Right lobe of liver (tissue), 4 donors: ENCODE measurements around the gene DSG2.

Experiments
- POLR2A ChIP-seq: fragments of 450-650 bp; IDR thresholded peaks from one replicate; pipeline ENCODE4 v1.6.1; 2017; ENCODE audit warnings: antibody characterized with exemption, mild to moderate bottlenecking
- TF ChIP-seq, protein P1 (sequence below), 4 donors: fragments of 200-600 bp in 3 of 4; fragments of 450-650 bp in 1 of 4; IDR thresholded peaks; one replicate each; pipeline versions ENCODE4 v1.5.1 to v1.8.0; 2016 to 2022; ENCODE audit warnings: antibody characterized with exemption in 4 of 4, mild to moderate bottlenecking in 2 of 4
- donor health status: DM: no; HTN: no; CAD: no.
- donor health status: DM: no; HTN: no; CAD: no.
- donor health status: DM: no; HTN: yes; CAD: no.

DNA sequence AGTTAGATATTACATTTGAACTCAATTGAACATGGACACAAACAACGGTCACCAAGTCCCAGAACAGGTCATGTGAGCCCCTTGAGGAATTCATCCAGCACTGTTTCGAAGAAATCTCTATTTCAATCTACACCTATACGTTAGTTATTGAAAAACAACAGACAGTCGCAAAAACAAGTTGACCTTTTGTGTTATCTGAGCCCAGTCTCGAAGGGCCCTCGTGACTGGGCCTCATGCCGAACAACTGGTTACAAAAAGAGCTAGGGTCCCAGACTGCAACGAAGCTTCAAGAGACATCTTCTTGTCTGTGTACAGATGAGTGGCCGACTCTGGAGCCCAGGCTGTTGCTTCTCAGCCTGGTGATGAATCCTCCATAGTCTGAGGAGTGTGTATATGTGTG is 5.3 kb upstream of the DSG2 start:
- TF ChIP-seq, protein P1, sequence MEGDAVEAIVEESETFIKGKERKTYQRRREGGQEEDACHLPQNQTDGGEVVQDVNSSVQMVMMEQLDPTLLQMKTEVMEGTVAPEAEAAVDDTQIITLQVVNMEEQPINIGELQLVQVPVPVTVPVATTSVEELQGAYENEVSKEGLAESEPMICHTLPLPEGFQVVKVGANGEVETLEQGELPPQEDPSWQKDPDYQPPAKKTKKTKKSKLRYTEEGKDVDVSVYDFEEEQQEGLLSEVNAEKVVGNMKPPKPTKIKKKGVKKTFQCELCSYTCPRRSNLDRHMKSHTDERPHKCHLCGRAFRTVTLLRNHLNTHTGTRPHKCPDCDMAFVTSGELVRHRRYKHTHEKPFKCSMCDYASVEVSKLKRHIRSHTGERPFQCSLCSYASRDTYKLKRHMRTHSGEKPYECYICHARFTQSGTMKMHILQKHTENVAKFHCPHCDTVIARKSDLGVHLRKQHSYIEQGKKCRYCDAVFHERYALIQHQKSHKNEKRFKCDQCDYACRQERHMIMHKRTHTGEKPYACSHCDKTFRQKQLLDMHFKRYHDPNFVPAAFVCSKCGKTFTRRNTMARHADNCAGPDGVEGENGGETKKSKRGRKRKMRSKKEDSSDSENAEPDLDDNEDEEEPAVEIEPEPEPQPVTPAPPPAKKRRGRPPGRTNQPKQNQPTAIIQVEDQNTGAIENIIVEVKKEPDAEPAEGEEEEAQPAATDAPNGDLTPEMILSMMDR (IDR thresholded peaks at IDR 0.05), result no peak
- no peak for TF ChIP-seq POLR2A
